ENCODE measurements around the gene ADCY9. TPM values are rescaled to one million over a fixed set of nuclear protein-coding genes. Genes with fewer than 3 reads are reported as not detected.

ADCY9 gene
- total and polyA plus RNA-seq, 12 donors: 11.5 to 57.6 (median 42.7) TPM

DNA sequence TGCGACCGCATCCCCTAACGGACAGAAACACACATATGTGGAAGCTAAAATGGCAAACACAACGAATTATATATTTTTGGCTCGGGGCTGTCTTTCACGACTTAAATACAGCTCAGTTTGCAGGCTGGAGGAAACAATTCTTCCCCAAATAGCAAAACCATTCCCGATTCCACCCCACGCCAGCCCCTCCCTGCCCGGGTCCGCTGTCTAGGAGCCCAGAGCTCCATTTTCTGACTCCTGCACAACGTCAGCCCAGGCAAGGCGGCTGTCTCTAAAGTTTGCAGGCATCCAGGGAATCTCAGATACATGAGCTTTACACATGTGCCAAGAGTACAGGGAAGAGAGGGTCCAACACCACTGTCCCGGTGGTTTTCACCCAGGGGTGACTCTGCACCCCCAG is 110.5 kb downstream of the ADCY9 start:
- H3K4me1 ChIP-seq: peaks cover under 1 to 22% (median 9%) of the 10 kb centered on the region in 9 donors
- no peaks in the 10 kb centered on the region for H3K27me3 ChIP-seq
- H3K36me3 ChIP-seq: peaks cover 0 to 3% (median 0%) of the 10 kb centered on the region in 9 donors
- TF ChIP-seq, protein P1, sequence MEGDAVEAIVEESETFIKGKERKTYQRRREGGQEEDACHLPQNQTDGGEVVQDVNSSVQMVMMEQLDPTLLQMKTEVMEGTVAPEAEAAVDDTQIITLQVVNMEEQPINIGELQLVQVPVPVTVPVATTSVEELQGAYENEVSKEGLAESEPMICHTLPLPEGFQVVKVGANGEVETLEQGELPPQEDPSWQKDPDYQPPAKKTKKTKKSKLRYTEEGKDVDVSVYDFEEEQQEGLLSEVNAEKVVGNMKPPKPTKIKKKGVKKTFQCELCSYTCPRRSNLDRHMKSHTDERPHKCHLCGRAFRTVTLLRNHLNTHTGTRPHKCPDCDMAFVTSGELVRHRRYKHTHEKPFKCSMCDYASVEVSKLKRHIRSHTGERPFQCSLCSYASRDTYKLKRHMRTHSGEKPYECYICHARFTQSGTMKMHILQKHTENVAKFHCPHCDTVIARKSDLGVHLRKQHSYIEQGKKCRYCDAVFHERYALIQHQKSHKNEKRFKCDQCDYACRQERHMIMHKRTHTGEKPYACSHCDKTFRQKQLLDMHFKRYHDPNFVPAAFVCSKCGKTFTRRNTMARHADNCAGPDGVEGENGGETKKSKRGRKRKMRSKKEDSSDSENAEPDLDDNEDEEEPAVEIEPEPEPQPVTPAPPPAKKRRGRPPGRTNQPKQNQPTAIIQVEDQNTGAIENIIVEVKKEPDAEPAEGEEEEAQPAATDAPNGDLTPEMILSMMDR (IDR thresholded peaks at IDR 0.05): no peak
- H3K9me3 ChIP-seq: no peaks in the 10 kb centered on the region
- H3K27ac ChIP-seq: no peak overlapping the region
- intact Hi-C loops (cut with DNase I): loop anchor here in 1 of 10 donors (5.0 to 10.0 kb wide), 2 partner anchors 38 to 109 kb away; partner anchors contain the start of gene ADCY9
- DNase-seq: no peak
- ATAC-seq: peak in 1 of 8 donors; percentile 10
- 72 to 81% methylated on average over 13 of the region's 13 CpGs for WGBS, 2 donors
- no peak overlapping the region for H3K4me3 ChIP-seq

DNA sequence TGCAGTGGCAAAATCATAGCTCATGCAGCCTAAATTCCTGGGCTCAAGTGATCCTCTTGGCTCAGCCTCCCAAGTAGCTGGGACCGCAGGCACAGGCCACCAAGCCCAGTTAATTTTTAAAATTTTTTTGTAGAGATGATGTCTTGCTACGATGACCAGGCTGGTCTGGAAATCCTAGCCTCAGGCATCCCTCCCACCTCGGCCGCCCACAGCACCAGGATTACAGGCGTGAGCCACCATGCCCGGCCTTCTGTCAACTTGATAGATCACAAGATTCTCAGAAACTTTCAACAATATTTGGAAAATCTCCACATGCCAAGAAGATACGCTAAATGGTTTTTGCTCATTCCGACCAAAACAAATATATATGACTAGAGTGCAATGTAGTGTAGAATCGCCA is 111.0 kb downstream of the ADCY9 start:
- Histone ChIP-seq H3K4me3 (no peak overlapping the region), H3K27me3 (no peaks in the 10 kb centered on the region), H3K36me3 (peaks cover 0 to 3% (median 0%) of the 10 kb centered on the region in 9 donors), H3K4me1 (peaks cover 0 to 21% (median 9%) of the 10 kb centered on the region in 9 donors), H3K27ac (no peak overlapping the region), H3K9me3 (no peaks in the 10 kb centered on the region)
- ATAC-seq (no peak), DNase-seq (no peak)
- intact Hi-C loops (cut with DNase I): loop anchor here in 1 of 10 donors (5.0 to 10.0 kb wide), 2 partner anchors 38 to 110 kb away; partner anchors contain the start of gene ADCY9
- WGBS, 2 donors: 91% methylated on average over 9 of the region's 9 CpGs
- TF ChIP-seq, protein P1 (IDR thresholded peaks at IDR 0.05): no peak

DNA sequence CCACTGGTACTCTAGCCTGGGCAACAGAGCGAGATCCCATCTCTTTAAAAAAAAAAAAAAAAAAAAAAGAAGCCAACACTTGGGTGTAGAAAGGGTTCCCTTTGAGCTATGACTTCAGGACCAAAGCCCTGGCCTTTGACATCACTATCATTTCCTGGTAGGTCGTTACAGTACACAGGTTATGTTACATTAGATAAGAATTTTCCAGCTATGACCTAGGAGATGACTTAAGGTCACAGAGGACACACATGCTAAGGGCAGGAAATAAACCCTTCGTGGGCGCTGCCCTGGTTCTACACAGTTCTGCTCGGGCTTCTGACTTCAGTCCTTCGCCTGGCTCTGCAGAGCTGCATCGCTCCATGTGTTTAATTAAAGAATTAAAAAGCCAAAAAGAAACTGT is 112.0 kb downstream of the ADCY9 start:
- no peaks in the 10 kb centered on the region for H3K9me3 ChIP-seq
- no peak overlapping the region for H3K4me3 ChIP-seq
- H3K27me3 ChIP-seq: no peaks in the 10 kb centered on the region
- no peak for ATAC-seq
- no peak for DNase-seq
- H3K4me1 ChIP-seq: peaks cover 0 to 29% (median 14%) of the 10 kb centered on the region in 9 donors
- WGBS, 2 donors: 82 to 83% methylated on average over 7 of the region's 7 CpGs
- H3K27ac ChIP-seq: no peak overlapping the region
- H3K36me3 ChIP-seq: peaks cover 0 to 3% (median 0%) of the 10 kb centered on the region in 9 donors
- TF ChIP-seq, protein P1 (IDR thresholded peaks at IDR 0.05): no peak
- intact Hi-C loops (cut with DNase I): loop anchor here in 1 of 10 donors (10.0 kb wide), 1 partner anchor 111 kb away; the partner anchor contains the start of gene ADCY9

DNA sequence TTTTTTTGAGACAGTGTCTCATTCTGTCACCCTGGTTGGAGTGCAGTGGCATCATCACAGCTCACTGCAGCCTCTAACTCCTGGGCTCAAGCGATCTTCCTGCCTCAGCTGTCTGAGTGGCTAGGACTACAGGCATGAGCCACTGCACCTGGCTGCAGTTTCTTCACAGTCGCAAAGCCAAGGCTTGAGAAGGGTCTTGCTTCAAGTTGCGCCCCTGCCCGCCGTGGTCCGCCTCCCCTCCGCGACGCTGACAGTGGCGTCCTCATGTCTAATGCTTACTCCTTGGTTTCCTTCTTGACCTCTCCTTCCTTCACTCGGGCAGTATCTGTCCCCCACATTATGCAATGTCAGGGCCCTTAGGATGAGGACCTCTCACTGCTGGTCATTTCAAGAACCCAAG is 112.7 kb downstream of the ADCY9 start:
- ATAC-seq (no peak), DNase-seq (no peak)
- no peaks in the 10 kb centered on the region for H3K27me3 ChIP-seq
- H3K27ac ChIP-seq: no peak overlapping the region
- peaks cover 0 to 35% (median 14%) of the 10 kb centered on the region in 9 donors for H3K4me1 ChIP-seq
- intact Hi-C loops (cut with DNase I): loop anchor here in 1 of 10 donors (10.0 kb wide), 1 partner anchor 111 kb away; the partner anchor contains the start of gene ADCY9
- peaks cover 0 to 3% (median 0%) of the 10 kb centered on the region in 9 donors for H3K36me3 ChIP-seq
- H3K9me3 ChIP-seq: no peaks in the 10 kb centered on the region
- TF ChIP-seq, protein P1 (IDR thresholded peaks at IDR 0.05): no peak
- no peak overlapping the region for H3K4me3 ChIP-seq
- WGBS, 2 donors: 93 to 96% methylated on average over 11 of the region's 11 CpGs
